GM21360 (cell line): ENCODE measurements around the gene STAC2.

Experiments used
- ATAC-seq: cut with Tn5 transposase; IDR thresholded peaks from one replicate; pipeline ENCODE4 v1.9.1; 2021; ENCODE audit warnings: mild to moderate bottlenecking, moderate library complexity; ENCODE audit not compliant: unreplicated experiment

STAC2 gene

GRCh38 chr17:39165841-39166349, 59.9 kb downstream of the STAC2 start, which contains the start of gene ARL5C:
ARL5C (minus strand) TSS chr17:39166161; CDS start chr17:39165760, 401 bp downstream.
- no peak for ATAC-seq

DNA sequence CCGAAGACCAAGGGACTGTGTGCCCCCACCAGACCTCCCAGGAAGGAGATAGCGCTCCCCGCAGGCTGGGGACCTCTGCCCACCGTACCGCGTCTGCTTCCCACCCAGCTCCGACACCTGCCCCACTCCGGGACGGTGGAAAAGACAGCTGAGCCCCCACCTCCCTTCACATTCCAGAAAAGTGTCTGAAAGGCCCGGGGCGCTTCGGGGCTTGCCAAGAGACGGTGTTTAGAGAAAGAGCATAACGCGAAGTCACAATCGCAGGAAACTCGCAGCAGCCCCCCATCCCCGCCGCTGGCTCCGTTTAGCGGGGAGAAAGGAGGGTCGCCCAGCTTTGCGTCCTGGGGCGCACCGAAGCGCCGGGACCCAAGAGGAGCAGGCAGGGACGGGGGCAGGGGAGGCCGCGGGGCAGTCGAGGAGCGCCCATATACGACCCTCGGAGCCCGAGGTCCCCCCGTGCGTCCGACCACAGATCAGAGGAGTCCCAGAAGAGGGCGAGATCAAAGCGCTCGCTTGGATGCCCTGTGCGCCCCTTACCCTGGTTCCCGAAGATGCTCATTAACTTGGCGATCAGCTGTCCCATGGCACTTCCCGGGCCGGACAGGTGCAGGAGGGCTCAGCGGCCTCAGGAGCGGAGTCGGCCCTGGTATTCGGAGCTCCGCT, 60.4 kb downstream of the STAC2 start:
- ATAC-seq: no peak

- ATAC-seq: no peak
These were observed 61.0 kb downstream of the STAC2 start for GRCh38 chr17:39164675-39165143.

DNA sequence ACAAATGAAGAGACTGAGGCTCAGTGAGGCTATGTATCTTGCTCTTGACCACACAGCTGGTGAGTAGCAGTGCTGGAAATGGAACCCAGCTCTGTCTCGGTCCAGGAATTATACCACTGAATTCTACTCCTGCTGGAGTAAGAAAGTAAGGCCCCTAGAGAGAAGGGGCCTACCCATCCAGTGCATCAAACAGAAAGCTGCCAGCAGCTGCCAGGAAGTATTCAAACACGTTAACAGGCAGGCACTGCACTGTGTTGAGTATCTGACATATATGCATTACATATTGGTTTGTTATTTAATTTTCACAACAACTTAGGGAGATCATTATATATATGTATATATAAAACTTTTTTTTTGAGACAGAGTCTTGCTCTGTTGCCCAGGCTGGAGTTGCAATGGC, 63.8 kb downstream of the STAC2 start:
- no peak for ATAC-seq
